Testis (tissue), 3 donors: ENCODE measurements around the gene SLC6A12. TPM values are rescaled to one million over a fixed set of nuclear protein-coding genes. Genes with fewer than 3 reads are reported as not detected.
A peak's percentile ranks its signal among the peaks of the same experiment; 100 is the strongest.
"Not testable (repeated sequence)": the region's sequence is repeated elsewhere in the genome, so short reads cannot be mapped to it uniquely, and the experiment has no call there.

Source experiments
- DNase-seq: peaks from one replicate; pipeline ENCODE4 v3.0.0-alpha.2; 2019
- H3K27ac ChIP-seq, 2 donors: fragments of 200-600 bp; sonication (generic); one replicate each; pipeline ENCODE4 v1.5.1; 2019
- H3K27me3 ChIP-seq: fragments of 200-600 bp; sonication (generic); one replicate; pipeline ENCODE4 v1.5.1; 2019
- H3K36me3 ChIP-seq: fragments of 200-600 bp; sonication (generic); one replicate; pipeline ENCODE4 v1.5.1; 2017; ENCODE audit warnings: low read depth; ENCODE audit errors: missing control alignments
- H3K4me1 ChIP-seq: fragments of 200-600 bp; sonication (generic); one replicate; pipeline ENCODE4 v1.5.1; 2019
- H3K4me3 ChIP-seq, 2 donors: fragments of 200-600 bp; sonication (generic); one replicate each; pipeline ENCODE4 v1.5.1; 2017 to 2019
- H3K9me3 ChIP-seq: fragments of 200-600 bp; sonication (generic); one replicate; pipeline ENCODE4 v1.5.1; 2017
- POLR2A ChIP-seq: fragments of 450-650 bp; IDR thresholded peaks from one replicate; pipeline ENCODE4 v1.6.1; 2017; ENCODE audit warnings: antibody characterized with exemption, mild to moderate bottlenecking, moderate library complexity
- WGBS, 2 donors: methylation state at CpG; one replicate each; pipeline ENCODE4 v1.1.5; 2018; 5-methylcytosine and 5-hydroxymethylcytosine counted together
- intact Hi-C: fragments of 100-400 bp; cut with DNase I; formaldehyde crosslinking; loops from one replicate; pipeline ENCODE4 v1.15.1; 2023; ENCODE audit warnings: low total_unique reads
- polyA plus RNA-seq: library from polyadenylated mRNA; stranded (reverse); fragments of 350-450 nt; fragmentation: Illumina TruSeq; extraction: RNeasy Lipid Tissue Mini Kit (QIAGEN cat#74804); gene quantifications from one replicate; pipeline ENCODE4 v1.2.3, GENCODE V29; 2014; ENCODE audit warnings: low read depth, low replicate concordance; ENCODE audit not compliant: insufficient read depth
- total RNA-seq, 2 donors: library from RNA; depleted of rRNA; stranded (reverse); fragments of >200 nt; gene quantifications; one replicate each; pipeline ENCODE4 v1.2.3, GENCODE V29; 2016
- TF ChIP-seq, protein P1 (sequence below), 3 experiments: fragments of 450-650 bp in 2 of 3; fragments of 200-600 bp in 1 of 3; sonication (generic) in 1 of 3; IDR thresholded peaks; one replicate each; pipeline ENCODE4 v1.5.1; 2016 to 2019; ENCODE audit warnings: antibody characterized with exemption in 3 of 3, mild to moderate bottlenecking in 2 of 3, moderate library complexity in 1 of 3

The SLC6A12 gene
- total and polyA plus RNA-seq, 3 donors from 2014 or later, result 3.8 to 12.5 (median 6.4) TPM

DNA sequence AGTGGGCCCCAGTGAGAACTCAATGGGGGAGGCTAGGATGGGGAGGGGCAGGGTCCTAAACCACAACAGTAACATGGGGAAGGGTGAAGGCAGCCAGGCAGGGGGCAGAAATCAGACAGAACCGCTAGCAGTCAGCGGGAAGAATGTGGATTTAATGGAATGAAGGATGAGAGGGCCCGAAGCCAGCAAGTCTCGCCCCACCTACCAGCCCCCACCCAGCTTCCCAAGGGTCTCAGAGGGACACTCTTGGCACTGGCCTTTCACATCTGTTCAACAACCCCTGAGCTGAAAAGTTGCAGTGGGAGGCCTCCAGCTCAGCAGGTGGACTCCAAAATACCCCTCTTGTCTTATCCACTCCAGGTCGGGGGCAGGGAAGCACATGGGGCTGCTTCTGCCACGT lies 6.5 kb upstream of the SLC6A12 start:
- H3K9me3 ChIP-seq, result no peaks in the 10 kb centered on the region
- H3K4me3 ChIP-seq, result no peak overlapping the region
- intact Hi-C loops, result no loop called here
- 72 to 92% methylated on average over 5 to 6 of the region's 6 CpGs for WGBS, 2 donors
- TF ChIP-seq, protein P1, sequence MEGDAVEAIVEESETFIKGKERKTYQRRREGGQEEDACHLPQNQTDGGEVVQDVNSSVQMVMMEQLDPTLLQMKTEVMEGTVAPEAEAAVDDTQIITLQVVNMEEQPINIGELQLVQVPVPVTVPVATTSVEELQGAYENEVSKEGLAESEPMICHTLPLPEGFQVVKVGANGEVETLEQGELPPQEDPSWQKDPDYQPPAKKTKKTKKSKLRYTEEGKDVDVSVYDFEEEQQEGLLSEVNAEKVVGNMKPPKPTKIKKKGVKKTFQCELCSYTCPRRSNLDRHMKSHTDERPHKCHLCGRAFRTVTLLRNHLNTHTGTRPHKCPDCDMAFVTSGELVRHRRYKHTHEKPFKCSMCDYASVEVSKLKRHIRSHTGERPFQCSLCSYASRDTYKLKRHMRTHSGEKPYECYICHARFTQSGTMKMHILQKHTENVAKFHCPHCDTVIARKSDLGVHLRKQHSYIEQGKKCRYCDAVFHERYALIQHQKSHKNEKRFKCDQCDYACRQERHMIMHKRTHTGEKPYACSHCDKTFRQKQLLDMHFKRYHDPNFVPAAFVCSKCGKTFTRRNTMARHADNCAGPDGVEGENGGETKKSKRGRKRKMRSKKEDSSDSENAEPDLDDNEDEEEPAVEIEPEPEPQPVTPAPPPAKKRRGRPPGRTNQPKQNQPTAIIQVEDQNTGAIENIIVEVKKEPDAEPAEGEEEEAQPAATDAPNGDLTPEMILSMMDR (IDR thresholded peaks at IDR 0.05), result no peak
- TF ChIP-seq POLR2A, result no peak
- H3K4me1 ChIP-seq, result no peaks in the 10 kb centered on the region
- no peaks in the 10 kb centered on the region for H3K36me3 ChIP-seq
- H3K27me3 ChIP-seq, result no peaks in the 10 kb centered on the region
- H3K27ac ChIP-seq, result no peak overlapping the region
- no peak for DNase-seq

DNA sequence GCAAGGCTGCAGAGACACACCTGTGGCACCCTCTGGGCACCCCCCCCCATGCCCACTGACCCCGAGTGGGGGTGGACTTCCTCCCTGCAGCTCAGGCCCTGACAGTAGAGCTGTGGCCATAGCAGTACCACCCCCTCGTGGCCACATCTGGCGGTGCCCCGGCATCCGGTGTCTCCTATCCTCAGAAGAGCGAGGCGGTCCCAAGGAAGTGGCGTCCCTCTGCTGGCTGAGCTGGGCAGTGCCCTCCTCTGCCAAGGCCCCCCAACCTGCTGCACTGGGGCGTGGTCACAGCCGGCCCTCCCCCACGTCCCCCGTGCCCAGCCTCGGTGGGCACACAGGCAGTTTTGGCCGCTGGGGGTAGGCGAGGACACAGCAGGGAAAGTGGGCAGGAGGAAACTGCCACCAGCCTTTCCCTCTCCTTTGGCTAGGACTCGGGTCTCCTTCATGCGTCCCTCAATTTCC lies 6.0 kb upstream of the SLC6A12 start:
- intact Hi-C loops, result no loop called here
- TF ChIP-seq, protein P1 (IDR thresholded peaks at IDR 0.05), result peak; percentile 71 to 84 (median 76)
- TF ChIP-seq POLR2A, result no peak
- Histone ChIP-seq H3K36me3 (no peaks in the 10 kb centered on the region), H3K27ac (no peak overlapping the region), H3K4me3 (no peak overlapping the region), H3K9me3 (no peaks in the 10 kb centered on the region), H3K4me1 (no peaks in the 10 kb centered on the region), H3K27me3 (no peaks in the 10 kb centered on the region)
- WGBS, 2 donors, result 56 to 68% methylated on average over 10 to 17 of the region's 17 CpGs
- DNase-seq, result peak; percentile 91

DNA sequence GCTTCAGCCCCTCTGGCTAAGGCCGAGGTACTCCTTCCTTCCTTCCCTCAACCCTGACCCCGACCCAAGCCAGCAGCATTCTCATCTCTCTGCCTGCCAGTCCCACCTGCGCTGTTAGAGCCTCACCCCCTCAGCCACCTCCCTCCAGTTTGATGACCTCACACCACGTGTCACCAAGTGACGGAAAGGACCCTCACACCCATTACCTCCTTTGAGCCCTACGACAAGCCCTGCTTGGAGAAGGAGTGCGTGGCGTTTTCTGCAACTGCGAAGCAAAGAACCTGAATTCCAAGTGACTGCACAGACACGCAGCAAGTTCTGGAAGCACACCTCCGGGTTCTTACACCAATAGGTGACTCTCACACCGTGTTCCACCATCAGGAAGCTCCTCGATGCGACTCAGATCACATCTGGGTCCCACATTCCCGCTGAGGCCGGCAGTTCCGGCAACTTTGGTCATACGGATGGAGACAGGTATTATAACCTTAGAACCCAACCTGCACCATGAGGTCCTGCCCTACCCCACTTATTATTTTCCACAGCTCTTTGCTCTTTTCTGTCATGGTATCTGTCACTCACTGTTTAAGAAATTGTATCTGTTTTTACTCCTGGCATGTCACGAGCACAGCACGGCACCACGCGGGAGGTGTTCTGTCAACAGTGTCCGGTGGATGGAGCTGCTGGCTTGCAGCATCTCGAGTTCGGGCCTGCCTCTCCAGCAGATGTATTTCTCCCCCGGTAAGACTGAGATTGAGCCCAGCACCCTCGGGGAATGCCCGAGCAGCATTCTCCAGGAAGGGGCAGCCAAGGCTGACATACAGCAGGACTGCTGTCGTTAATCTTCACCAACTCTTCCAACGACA lies 5.0 kb upstream of the SLC6A12 start:
- no peaks in the 10 kb centered on the region for H3K27me3 ChIP-seq
- no peak overlapping the region for H3K27ac ChIP-seq
- H3K4me1 ChIP-seq, result no peaks in the 10 kb centered on the region
- no peaks in the 10 kb centered on the region for H3K36me3 ChIP-seq
- 85 to 89% methylated on average over 28 to 30 of the region's 30 CpGs for WGBS, 2 donors
- TF ChIP-seq POLR2A, result no peak
- TF ChIP-seq, protein P1 (IDR thresholded peaks at IDR 0.05), result no peak
- H3K4me3 ChIP-seq, result no peak overlapping the region
- DNase-seq, result no peak
- H3K9me3 ChIP-seq, result no peaks in the 10 kb centered on the region
- intact Hi-C loops, result no loop called here

DNA sequence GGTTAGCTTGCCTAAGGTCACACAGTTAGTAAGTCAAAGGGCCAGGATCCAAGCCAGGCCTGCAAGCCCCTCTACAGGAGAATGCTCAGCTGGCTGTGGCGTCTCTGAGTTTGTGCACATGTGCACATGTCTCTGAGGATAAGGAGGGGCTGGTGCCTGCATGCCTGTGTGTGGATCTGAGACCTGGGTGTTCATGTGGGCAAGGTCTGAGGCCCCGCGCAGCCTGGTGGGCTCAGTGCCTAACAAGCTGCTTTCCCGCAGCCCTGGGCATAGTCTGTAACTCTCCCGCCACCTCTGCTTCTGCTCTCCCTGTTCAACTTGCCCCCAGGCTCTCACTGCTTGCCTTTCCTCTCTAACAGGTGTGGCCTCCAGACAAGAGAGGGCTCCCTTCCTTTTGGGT lies 4.3 kb upstream of the SLC6A12 start:
- H3K4me1 ChIP-seq, result no peaks in the 10 kb centered on the region
- intact Hi-C loops, result no loop called here
- H3K36me3 ChIP-seq, result no peaks in the 10 kb centered on the region
- WGBS, 2 donors, result 89 to 100% methylated on average over 4 to 5 of the region's 5 CpGs
- H3K27me3 ChIP-seq, result no peaks in the 10 kb centered on the region
- H3K9me3 ChIP-seq, result no peaks in the 10 kb centered on the region
- no peak for DNase-seq
- no peak overlapping the region for H3K4me3 ChIP-seq
- no peak overlapping the region for H3K27ac ChIP-seq
- no peak for TF ChIP-seq POLR2A
- TF ChIP-seq, protein P1 (IDR thresholded peaks at IDR 0.05), result no peak

DNA sequence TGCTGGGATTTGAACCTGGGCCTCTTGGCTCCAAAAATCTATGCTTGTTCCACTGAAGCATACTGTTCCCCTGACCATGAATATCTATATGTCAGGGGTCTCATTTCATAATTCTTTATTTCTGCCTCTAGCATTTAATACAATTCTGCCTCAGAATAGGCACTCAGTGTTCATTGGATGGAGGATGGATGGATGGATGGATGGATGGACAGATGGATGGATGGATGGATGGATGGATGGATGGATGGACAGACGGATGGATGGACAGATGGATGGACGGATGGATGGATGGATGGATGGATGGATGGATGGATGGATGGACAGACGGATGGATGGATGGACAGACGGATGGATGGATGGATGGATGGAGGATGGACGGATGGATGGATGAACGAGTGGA lies 3.1 kb upstream of the SLC6A12 start:
- H3K36me3 ChIP-seq, DNase-seq, H3K4me3 ChIP-seq, H3K4me1 ChIP-seq, H3K27me3 ChIP-seq, H3K27ac ChIP-seq, intact Hi-C loops, H3K9me3 ChIP-seq: not testable (repeated sequence)
- 74 to 76% methylated on average over 6 of the region's 6 CpGs for WGBS, 2 donors
